A549 (cell line): Measurements from ENCODE around the gene PDIA5. TPM values are rescaled to one million over a fixed set of nuclear protein-coding genes. Genes with fewer than 3 reads are reported as not detected.

Experiments
- ATAC-seq, 2 experiments: fragments of 200-7000 bp in 1 of 2; fragments of >200 bp in 1 of 2; cut with Nextera tagmentation in 1 of 2; cut with Tn5 transposase in 1 of 2; 3 replicates each; pipeline versions ENCODE4 v1.8.0 to v1.9.1; 2018 to 2020; ENCODE audit warnings: mild to moderate bottlenecking in 1 of 2, moderate library complexity in 1 of 2
- CTCF ChIA-PET: fragments of 300-600 bp; sonication (Branson Sonifier 250); formaldehyde crosslinking; extraction: SDS; loops from one replicate; lab custom pipeline; 2021; ENCODE audit warnings: antibody characterized with exemption, inconsistent platforms; lab: Yijun Ruan, JAX
- POLR2A ChIA-PET: fragments of 350-600 bp; formaldehyde crosslinking; extraction: SDS; loops from one replicate; lab custom pipeline; 2021; ENCODE audit warnings: antibody characterized with exemption, inconsistent platforms; lab: Yijun Ruan, JAX
- DNase-seq, 2 experiments: peaks; one replicate each; pipeline versions ENCODE4 v3.0.0 to v3.0.0-alpha.2; 2011 to 2016; ENCODE audit warnings: low read depth in 1 of 2, low spot score in 1 of 2
- FAIRE-seq: peaks from 2 replicates; lab custom pipeline; 2011; peaks lifted over from hg19 to GRCh38; lab: Jason Lieb, UNC
- H3K27ac ChIP-seq, 2 experiments: fragments of >200 bp; sonication (Bioruptor Twin); formaldehyde crosslinking; 3 replicates each; pipeline ENCODE4 v1.5.1; 2016 to 2017
- H3K4me1 ChIP-seq: fragments of >200 bp; sonication (Bioruptor Twin); formaldehyde crosslinking; 3 replicates; pipeline ENCODE4 v1.6.1; 2016
- H3K4me2 ChIP-seq: fragments of >200 bp; sonication (Bioruptor Twin); formaldehyde crosslinking; 3 replicates; pipeline ENCODE4 v1.6.1; 2016
- H3K4me3 ChIP-seq: fragments of >200 bp; sonication (Bioruptor Twin); formaldehyde crosslinking; 3 replicates; pipeline ENCODE4 v1.5.1; 2016
- H3K9me3 ChIP-seq: fragments of >200 bp; sonication (Bioruptor Twin); formaldehyde crosslinking; 3 replicates; pipeline ENCODE4 v1.6.1; 2016
- CEBPB ChIP-seq, 2 experiments: fragments of >200 bp in 1 of 2; sonication (Bioruptor Twin) in 1 of 2; formaldehyde crosslinking in 1 of 2; IDR thresholded peaks; 2 replicates each; pipeline ENCODE4 v1.6.1; 2012 to 2016
- CHD2 ChIP-seq: fragments of 150-350 bp; IDR thresholded peaks from 2 replicates; pipeline ENCODE4 v1.6.1; 2014; ENCODE audit warnings: low read length; ENCODE audit not compliant: partially characterized antibody
- ESRRA ChIP-seq: fragments of 150-350 bp; IDR thresholded peaks from 2 replicates; pipeline ENCODE4 v1.6.1; 2014; ENCODE audit warnings: mild to moderate bottlenecking, low read length, borderline replicate concordance
- FOSB ChIP-seq: fragments of 250-450 bp; sonication (Bioruptor Pico); IDR thresholded peaks from 2 replicates; pipeline ENCODE4 v1.5.0; 2020; ENCODE audit warnings: mild to moderate bottlenecking, moderate library complexity
- MAZ ChIP-seq: fragments of 150-350 bp; IDR thresholded peaks from 2 replicates; pipeline ENCODE4 v1.6.1; 2014; ENCODE audit warnings: antibody characterized with exemption, low read depth, low read length, borderline replicate concordance
- NFE2L2 ChIP-seq: fragments of 150-350 bp; conservative IDR thresholded peaks from 2 replicates; pipeline ENCODE4 v1.6.1; 2014; ENCODE audit warnings: low read length
- NPAS2 ChIP-seq: fragments of 250-450 bp; sonication (Bioruptor Pico); IDR thresholded peaks from 2 replicates; pipeline ENCODE4 v1.8.0; 2022; ENCODE audit warnings: mild to moderate bottlenecking, moderate library complexity, borderline replicate concordance
- RAD21 ChIP-seq, 2 experiments: fragments of >200 bp in 1 of 2; sonication (Bioruptor Twin) in 1 of 2; formaldehyde crosslinking in 1 of 2; IDR thresholded peaks in 1 of 2; conservative IDR thresholded peaks in 1 of 2; 2 replicates in 1 of 2; 3 replicates in 1 of 2; pipeline ENCODE4 v1.6.1; 2012 to 2018; ENCODE audit warnings: inconsistent platforms in 1 of 2
- RARB ChIP-seq: fragments of 250-450 bp; sonication (Bioruptor Pico); IDR thresholded peaks from 2 replicates; pipeline ENCODE4 v1.8.0; 2021; ENCODE audit warnings: mild to moderate bottlenecking, moderate library complexity
- TFCP2L1 ChIP-seq: fragments of 250-450 bp; sonication (Bioruptor Pico); IDR thresholded peaks from 2 replicates; pipeline ENCODE4 v1.5.0; 2021; ENCODE audit warnings: mild to moderate bottlenecking
- TP53 ChIP-seq: fragments of 250-450 bp; sonication (Bioruptor Pico); IDR thresholded peaks from 2 replicates; pipeline ENCODE4 v1.5.0; 2021; ENCODE audit warnings: mild to moderate bottlenecking, moderate library complexity
- ZSCAN20 ChIP-seq: fragments of 250-450 bp; sonication (Bioruptor Pico); IDR thresholded peaks from 2 replicates; pipeline ENCODE4 v1.8.0; 2022; ENCODE audit warnings: mild to moderate bottlenecking, moderate library complexity
- WGBS: methylation state at CpG from one replicate; pipeline ENCODE4 v1.1.6; 2017; ENCODE audit errors: missing lambda C conversion rate; 5-methylcytosine and 5-hydroxymethylcytosine counted together
- polyA plus RNA-seq, 4 experiments: library from polyadenylated mRNA; depleted of rRNA in 3 of 4; stranded (reverse); fragments of >200 nt; fragmentation: RNase III in 1 of 4; extraction: RNeasy Plus Mini Kit Qiagen cat#74134 plus additional on column Dnase treatment in 1 of 4; gene quantifications; 2 replicates in 3 of 4; 3 replicates in 1 of 4; pipeline ENCODE4 v1.2.3, GENCODE V29; 2011 to 2017
- TF ChIP-seq, protein P1 (sequence below): fragments of >200 bp; sonication (Bioruptor Twin); formaldehyde crosslinking; IDR thresholded peaks from 3 replicates; pipeline ENCODE4 v1.6.1; 2016
- TF ChIP-seq, protein P2 (sequence below): fragments of 250-450 bp; sonication (Bioruptor Pico); IDR thresholded peaks from 2 replicates; pipeline ENCODE4 v1.5.0; 2021; ENCODE audit warnings: mild to moderate bottlenecking, moderate library complexity, borderline replicate concordance
- TF ChIP-seq, protein P3 (sequence below): IDR thresholded peaks from 2 replicates; pipeline ENCODE4 v1.6.1; 2012
- TF ChIP-seq, protein P4 (sequence below): fragments of >200 bp; sonication (Bioruptor Twin); formaldehyde crosslinking; IDR thresholded peaks from 3 replicates; pipeline ENCODE4 v1.5.1; 2016
- TF ChIP-seq, protein P5 (sequence below): IDR thresholded peaks from 2 replicates; pipeline ENCODE4 v1.6.1; 2012
- TF ChIP-seq, protein P6 (sequence below): IDR thresholded peaks from 2 replicates; pipeline ENCODE4 v1.6.1; 2012; ENCODE audit warnings: low read depth, borderline replicate concordance

PDIA5 gene
- polyA plus RNA-seq, 2 of the 4 experiments (the other 2 are of a cell fraction): 17.5 to 28.1 TPM

DNA sequence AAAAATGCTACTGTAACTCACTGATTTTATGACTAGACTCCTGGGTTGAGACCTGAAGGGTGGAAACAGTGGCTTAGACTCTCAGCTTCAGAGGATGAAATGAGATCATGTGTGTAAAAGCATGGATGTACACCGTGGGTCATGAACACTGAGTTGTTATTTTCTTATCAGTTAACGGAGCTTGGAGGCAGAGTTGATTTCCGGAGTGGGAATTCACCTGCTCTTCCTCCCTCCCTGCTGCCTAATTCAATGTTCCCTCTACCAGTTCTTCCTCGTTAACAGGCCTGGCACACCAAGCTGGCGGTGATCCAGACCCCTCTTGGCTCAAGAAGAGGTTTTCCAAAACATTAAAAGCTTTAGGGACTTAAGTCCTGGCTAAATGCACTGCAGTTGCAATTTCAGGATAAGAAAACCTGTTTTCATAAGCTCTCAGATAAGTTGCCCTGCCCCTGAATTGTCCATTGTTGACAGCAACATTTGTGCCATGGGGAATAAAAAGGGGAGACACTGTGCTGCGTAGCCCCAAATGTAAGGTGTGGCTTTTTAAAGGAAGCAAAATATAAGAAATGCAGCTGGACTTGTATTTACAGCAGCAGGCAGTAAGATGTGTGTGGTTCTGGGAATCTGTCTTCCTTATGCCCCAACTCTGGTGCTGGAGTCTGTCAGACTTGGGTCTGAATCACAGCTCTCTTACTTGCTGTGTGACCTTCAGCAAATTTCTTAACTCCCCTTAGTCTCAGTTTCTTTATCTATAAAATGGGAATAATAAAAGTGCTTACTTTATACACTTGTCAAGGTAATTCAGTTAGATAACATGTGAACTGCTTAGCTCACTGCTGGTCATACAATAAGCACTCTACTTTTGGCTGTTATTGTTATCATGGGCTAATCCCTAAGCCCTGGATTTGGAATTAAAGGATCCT lies 9.9 kb downstream of the PDIA5 start (continued):
- no peak for TF ChIP-seq CEBPB (IDR thresholded peaks at IDR 0.05)
- TF ChIP-seq, all 56 proteins: peak for 0

DNA sequence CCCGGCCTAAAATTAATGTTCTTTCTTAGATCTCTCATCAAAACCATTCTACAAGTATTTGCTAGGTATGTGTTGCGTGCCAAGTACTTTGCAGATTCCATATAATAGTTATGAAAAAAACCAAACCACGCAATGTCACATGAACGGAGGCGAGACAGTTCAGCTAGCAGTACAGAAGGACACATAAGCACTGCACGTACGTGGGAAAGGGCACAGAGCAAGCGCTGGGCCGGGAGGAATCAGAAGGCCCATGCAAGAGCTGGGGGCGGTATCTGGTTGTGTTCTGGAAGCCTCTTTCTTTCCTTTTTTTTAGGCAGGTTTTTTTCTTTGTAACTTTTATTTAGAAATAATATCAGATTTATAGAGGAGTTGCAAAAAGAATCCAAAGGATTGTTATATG lies 11.3 kb downstream of the PDIA5 start:
- no peak for FAIRE-seq
- TF ChIP-seq, protein P1, sequence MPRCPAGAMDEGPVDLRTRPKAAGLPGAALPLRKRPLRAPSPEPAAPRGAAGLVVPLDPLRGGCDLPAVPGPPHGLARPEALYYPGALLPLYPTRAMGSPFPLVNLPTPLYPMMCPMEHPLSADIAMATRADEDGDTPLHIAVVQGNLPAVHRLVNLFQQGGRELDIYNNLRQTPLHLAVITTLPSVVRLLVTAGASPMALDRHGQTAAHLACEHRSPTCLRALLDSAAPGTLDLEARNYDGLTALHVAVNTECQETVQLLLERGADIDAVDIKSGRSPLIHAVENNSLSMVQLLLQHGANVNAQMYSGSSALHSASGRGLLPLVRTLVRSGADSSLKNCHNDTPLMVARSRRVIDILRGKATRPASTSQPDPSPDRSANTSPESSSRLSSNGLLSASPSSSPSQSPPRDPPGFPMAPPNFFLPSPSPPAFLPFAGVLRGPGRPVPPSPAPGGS: no peak
- TF ChIP-seq, protein P2, sequence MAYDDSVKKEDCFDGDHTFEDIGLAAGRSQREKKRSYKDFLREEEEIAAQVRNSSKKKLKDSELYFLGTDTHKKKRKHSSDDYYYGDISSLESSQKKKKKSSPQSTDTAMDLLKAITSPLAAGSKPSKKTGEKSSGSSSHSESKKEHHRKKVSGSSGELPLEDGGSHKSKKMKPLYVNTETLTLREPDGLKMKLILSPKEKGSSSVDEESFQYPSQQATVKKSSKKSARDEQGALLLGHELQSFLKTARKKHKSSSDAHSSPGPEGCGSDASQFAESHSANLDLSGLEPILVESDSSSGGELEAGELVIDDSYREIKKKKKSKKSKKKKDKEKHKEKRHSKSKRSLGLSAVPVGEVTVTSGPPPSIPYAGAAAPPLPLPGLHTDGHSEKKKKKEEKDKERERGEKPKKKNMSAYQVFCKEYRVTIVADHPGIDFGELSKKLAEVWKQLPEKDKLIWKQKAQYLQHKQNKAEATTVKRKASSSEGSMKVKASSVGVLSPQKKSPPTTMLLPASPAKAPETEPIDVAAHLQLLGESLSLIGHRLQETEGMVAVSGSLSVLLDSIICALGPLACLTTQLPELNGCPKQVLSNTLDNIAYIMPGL (CRISPR knock-in tag): no peak
- TF ChIP-seq, protein P3, sequence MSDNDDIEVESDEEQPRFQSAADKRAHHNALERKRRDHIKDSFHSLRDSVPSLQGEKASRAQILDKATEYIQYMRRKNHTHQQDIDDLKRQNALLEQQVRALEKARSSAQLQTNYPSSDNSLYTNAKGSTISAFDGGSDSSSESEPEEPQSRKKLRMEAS: no peak
- TF ChIP-seq ZSCAN20 (CRISPR knock-in tag) (no peak), CHD2 (no peak), FOSB (no peak), RARB (CRISPR knock-in tag) (no peak), ESRRA (no peak), CEBPB (IDR thresholded peaks at IDR 0.05) (no peak), NPAS2 (no peak), TP53 (no peak), TFCP2L1 (no peak), MAZ (no peak), RAD21 (conservative IDR thresholded peaks at IDR 0.05 in 1 of 2, IDR thresholded peaks at IDR 0.05 in 1 of 2) (no peak), NFE2L2 (no peak)
- TF ChIP-seq, protein P4, sequence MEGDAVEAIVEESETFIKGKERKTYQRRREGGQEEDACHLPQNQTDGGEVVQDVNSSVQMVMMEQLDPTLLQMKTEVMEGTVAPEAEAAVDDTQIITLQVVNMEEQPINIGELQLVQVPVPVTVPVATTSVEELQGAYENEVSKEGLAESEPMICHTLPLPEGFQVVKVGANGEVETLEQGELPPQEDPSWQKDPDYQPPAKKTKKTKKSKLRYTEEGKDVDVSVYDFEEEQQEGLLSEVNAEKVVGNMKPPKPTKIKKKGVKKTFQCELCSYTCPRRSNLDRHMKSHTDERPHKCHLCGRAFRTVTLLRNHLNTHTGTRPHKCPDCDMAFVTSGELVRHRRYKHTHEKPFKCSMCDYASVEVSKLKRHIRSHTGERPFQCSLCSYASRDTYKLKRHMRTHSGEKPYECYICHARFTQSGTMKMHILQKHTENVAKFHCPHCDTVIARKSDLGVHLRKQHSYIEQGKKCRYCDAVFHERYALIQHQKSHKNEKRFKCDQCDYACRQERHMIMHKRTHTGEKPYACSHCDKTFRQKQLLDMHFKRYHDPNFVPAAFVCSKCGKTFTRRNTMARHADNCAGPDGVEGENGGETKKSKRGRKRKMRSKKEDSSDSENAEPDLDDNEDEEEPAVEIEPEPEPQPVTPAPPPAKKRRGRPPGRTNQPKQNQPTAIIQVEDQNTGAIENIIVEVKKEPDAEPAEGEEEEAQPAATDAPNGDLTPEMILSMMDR: no peak
- TF ChIP-seq, protein P5, sequence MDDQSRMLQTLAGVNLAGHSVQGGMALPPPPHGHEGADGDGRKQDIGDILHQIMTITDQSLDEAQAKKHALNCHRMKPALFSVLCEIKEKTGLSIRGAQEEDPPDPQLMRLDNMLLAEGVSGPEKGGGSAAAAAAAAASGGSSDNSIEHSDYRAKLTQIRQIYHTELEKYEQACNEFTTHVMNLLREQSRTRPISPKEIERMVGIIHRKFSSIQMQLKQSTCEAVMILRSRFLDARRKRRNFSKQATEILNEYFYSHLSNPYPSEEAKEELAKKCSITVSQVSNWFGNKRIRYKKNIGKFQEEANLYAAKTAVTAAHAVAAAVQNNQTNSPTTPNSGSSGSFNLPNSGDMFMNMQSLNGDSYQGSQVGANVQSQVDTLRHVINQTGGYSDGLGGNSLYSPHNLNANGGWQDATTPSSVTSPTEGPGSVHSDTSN: no peak
- TF ChIP-seq, protein P6, sequence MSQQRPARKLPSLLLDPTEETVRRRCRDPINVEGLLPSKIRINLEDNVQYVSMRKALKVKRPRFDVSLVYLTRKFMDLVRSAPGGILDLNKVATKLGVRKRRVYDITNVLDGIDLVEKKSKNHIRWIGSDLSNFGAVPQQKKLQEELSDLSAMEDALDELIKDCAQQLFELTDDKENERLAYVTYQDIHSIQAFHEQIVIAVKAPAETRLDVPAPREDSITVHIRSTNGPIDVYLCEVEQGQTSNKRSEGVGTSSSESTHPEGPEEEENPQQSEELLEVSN: no peak
- TF ChIP-seq, all 56 proteins: peak for 0
- Histone ChIP-seq H3K4me1 (peaks cover 11% of the 10 kb centered on the region; the same call in 1 of the 3 replicates), H3K9me3 (no peaks in the 10 kb centered on the region), H3K27ac (no peak overlapping the region), H3K4me2 (no peak overlapping the region), H3K4me3 (no peak overlapping the region)
- DNase-seq (no peak), ATAC-seq (no peak)
- WGBS: 95% methylated on average over 10 of the region's 10 CpGs
- ChIA-PET CTCF (interaction anchor here (2.0 kb wide), 1 partner anchor 11 kb away, joined by 7 read pairs; the partner anchor contains the start of gene PDIA5), POLR2A (no interaction called here)
